ENCODE results near the gene CDC14A.

Gene CDC14A

DNA sequence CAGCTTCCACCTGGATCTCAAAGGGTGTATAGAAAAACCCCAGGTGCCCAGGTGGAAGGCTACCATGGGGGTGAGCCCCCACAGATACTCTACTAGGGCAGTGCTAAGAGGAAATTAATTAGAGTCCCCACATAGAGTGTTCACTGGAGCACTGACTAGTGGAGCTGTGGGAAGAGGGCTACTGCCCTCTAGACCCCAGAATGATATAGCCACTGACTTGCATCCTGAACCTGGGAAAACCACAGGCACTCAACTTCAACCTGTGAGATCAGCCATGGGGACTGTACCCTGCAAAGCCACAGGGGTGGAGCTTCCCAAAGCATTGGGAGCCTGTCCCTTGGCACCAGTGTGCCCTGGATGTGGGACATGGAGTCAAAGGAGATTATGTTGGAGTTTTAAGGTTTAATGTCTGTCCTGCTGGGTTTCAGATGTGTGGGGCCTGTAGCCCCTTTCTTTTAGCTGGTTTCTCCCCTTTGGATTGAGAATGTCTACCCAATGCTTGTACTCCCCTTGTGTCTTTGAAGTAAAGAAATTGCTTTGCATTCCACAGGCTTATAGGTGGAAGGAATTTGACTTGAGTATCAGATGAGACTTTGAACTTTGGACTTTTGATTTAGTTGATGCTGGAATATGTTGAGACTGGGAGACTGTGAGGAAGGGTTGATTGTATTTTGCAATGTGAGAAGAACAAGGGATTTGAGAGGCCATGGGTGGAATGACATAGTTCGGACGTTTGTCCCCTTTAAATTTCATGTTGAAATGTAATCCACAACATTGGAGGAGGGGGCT is 31.8 kb upstream of the CDC14A start:
- Histone ChIP-seq H3K9me2 (replicated peaks; ENCODE audit: control insufficient read depth, low read length) (no peaks in the 10 kb centered on the region), H3K27ac (ENCODE audit: low read depth, low read length) (no peak overlapping the region), H3K4me2 (ENCODE audit: low read length) (no peak overlapping the region), H3K4me3 (ENCODE audit: low read length) (no peak overlapping the region), H3K79me2 (ENCODE audit: control insufficient read depth, low read length) (no peaks in the 10 kb centered on the region), H3K4me1 (ENCODE audit: control insufficient read depth, low read length) (no peaks in the 10 kb centered on the region), H4K20me1 (ENCODE audit: control insufficient read depth, insufficient read depth, low read depth, low read length) (no peaks in the 10 kb centered on the region), H3F3A (ENCODE audit: control insufficient read depth, insufficient read depth) (no peaks in the 10 kb centered on the region), H3K36me3 (ENCODE audit: control insufficient read depth, low read length) (no peaks in the 10 kb centered on the region), H3K9me3 (ENCODE audit: control insufficient read depth, insufficient read depth, low read length) (peaks cover 10% of the 10 kb centered on the region; the same call in 1 of the 2 replicates), H3K27me3 (ENCODE audit: control insufficient read depth, low read length) (no peaks in the 10 kb centered on the region)
- no peak for TF ChIP-seq CTCF (IDR thresholded peaks at IDR 0.05; ENCODE audit: low read depth, low read length, poor library complexity, severe bottlenecking)
- TF ChIP-seq EZH2phosphoT487 (IDR thresholded peaks at IDR 0.05; ENCODE audit: borderline replicate concordance, low read length): no peak

DNA sequence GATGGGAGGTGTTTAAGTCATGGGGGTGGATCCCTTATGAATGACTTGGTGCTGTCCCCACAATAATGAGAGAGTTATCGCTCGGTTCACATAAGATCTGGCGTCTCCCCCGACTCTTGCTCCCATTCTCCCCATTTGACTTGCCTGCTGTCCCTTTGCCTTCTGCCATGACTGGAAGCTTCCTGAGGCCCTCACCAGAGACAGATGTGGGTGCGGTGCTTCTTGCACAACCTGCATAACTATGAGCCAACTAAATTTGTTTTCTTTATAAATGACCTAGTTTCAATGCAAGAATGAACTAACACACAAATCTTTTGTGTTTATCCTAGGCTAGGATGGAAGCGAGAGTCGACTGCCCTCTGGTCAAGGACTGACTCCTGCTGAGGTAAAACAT is 31.2 kb upstream of the CDC14A start:
- Histone ChIP-seq H3K4me1 (ENCODE audit: control insufficient read depth, low read length) (no peaks in the 10 kb centered on the region), H3K27me3 (ENCODE audit: control insufficient read depth, low read length) (no peaks in the 10 kb centered on the region), H3K79me2 (ENCODE audit: control insufficient read depth, low read length) (no peaks in the 10 kb centered on the region), H3F3A (ENCODE audit: control insufficient read depth, insufficient read depth) (no peaks in the 10 kb centered on the region), H3K9me3 (ENCODE audit: control insufficient read depth, insufficient read depth, low read length) (peaks cover 4% of the 10 kb centered on the region; the same call in 1 of the 2 replicates), H3K36me3 (ENCODE audit: control insufficient read depth, low read length) (no peaks in the 10 kb centered on the region), H3K4me3 (ENCODE audit: low read length) (no peak overlapping the region), H3K4me2 (ENCODE audit: low read length) (no peak overlapping the region), H3K9me2 (replicated peaks; ENCODE audit: control insufficient read depth, low read length) (no peaks in the 10 kb centered on the region), H4K20me1 (ENCODE audit: control insufficient read depth, insufficient read depth, low read depth, low read length) (no peaks in the 10 kb centered on the region), H3K27ac (ENCODE audit: low read depth, low read length) (no peak overlapping the region)
- TF ChIP-seq EZH2phosphoT487 (IDR thresholded peaks at IDR 0.05; ENCODE audit: borderline replicate concordance, low read length) (no peak), CTCF (IDR thresholded peaks at IDR 0.05; ENCODE audit: low read depth, low read length, poor library complexity, severe bottlenecking) (no peak)

DNA sequence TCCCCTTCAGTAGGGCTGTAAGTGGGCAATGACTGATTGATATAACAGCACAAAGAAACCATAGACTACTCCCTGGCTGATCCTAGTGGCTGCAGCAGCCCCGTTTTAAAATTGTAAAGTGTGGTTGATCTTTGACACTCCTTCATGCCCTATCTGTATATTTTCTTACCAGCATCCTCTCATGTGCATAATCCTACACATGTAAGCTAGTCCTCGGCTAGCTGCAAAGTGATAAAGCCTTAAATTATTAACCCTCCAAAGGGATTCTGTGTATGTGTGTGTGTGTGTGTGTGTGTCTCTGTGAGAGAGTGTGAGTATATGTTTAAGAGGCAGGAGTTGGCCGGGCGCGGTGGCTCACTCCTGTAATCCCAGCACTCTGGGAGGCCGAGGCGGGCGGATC is 30.8 kb upstream of the CDC14A start:
- Histone ChIP-seq H3K9me2 (replicated peaks; ENCODE audit: control insufficient read depth, low read length) (no peaks in the 10 kb centered on the region), H3K27ac (ENCODE audit: low read depth, low read length) (no peak overlapping the region), H3K4me2 (ENCODE audit: low read length) (no peak overlapping the region), H3K4me1 (ENCODE audit: control insufficient read depth, low read length) (no peaks in the 10 kb centered on the region), H3K9me3 (ENCODE audit: control insufficient read depth, insufficient read depth, low read length) (no peaks in the 10 kb centered on the region), H3K79me2 (ENCODE audit: control insufficient read depth, low read length) (no peaks in the 10 kb centered on the region), H3F3A (ENCODE audit: control insufficient read depth, insufficient read depth) (no peaks in the 10 kb centered on the region), H3K36me3 (ENCODE audit: control insufficient read depth, low read length) (no peaks in the 10 kb centered on the region), H4K20me1 (ENCODE audit: control insufficient read depth, insufficient read depth, low read depth, low read length) (no peaks in the 10 kb centered on the region), H3K27me3 (ENCODE audit: control insufficient read depth, low read length) (no peaks in the 10 kb centered on the region), H3K4me3 (ENCODE audit: low read length) (no peak overlapping the region)
- TF ChIP-seq EZH2phosphoT487 (IDR thresholded peaks at IDR 0.05; ENCODE audit: borderline replicate concordance, low read length) (no peak), CTCF (IDR thresholded peaks at IDR 0.05; ENCODE audit: low read depth, low read length, poor library complexity, severe bottlenecking) (no peak)

Measured in DOHH2 (cell line).